Gastroesophageal sphincter (tissue), 3 donors: ENCODE data around the gene GSDMA.

Experiments
- POLR2A ChIP-seq, 2 donors: fragments of 450-650 bp; IDR thresholded peaks; one replicate each; pipeline ENCODE4 v1.6.1; 2017; ENCODE audit warnings: antibody characterized with exemption in 2 of 2, mild to moderate bottlenecking in 2 of 2, moderate library complexity in 1 of 2
- POLR2AphosphoS5 ChIP-seq: sonication (generic); formaldehyde crosslinking; IDR thresholded peaks from one replicate; pipeline ENCODE4 v1.6.1; 2017; ENCODE audit warnings: antibody characterized with exemption
- TF ChIP-seq, protein P1 (sequence below), 4 experiments: fragments of 200-600 bp in 2 of 4; fragments of 450-650 bp in 2 of 4; sonication (generic) in 1 of 4; IDR thresholded peaks; one replicate each; pipeline ENCODE4 v1.5.1; 2017 to 2019; ENCODE audit warnings: antibody characterized with exemption in 4 of 4, mild to moderate bottlenecking in 2 of 4, moderate library complexity in 2 of 4

DNA sequence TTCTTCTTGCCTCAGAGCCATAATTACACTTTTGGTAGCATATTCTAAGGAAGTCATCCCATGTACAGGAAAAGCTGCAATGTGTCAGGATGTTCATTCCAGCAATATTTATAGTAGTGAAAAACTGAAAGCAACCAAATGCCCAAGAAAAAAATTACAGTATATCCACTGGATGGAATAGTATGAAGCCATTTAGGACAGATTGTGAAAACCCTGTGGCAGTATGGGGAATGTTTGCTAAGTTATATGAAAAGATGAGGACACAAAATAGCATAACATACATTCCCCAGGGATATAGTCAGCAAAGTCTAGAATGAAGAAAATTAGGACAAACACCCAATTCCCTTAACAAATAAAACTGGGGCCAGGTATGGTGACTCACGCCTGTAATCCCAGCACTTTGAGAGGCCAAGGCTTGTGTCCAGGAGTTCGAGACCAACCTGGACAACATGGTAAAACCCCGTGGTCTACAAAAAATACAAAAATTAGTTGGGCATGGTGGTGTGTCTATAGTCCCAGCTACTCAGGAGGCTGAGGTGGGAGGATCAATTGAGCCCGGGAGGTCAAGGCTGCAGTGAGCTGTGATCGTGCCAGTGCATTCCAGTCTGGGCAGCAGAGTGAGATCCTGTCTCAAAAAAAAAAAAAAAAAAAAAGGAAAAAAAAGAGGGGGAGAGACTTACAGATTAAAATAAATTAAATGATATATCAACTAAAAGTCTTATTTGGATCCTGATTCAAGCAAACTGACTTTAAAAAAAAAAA lies 33.0 kb upstream of the GSDMA start:
- TF ChIP-seq, protein P1, sequence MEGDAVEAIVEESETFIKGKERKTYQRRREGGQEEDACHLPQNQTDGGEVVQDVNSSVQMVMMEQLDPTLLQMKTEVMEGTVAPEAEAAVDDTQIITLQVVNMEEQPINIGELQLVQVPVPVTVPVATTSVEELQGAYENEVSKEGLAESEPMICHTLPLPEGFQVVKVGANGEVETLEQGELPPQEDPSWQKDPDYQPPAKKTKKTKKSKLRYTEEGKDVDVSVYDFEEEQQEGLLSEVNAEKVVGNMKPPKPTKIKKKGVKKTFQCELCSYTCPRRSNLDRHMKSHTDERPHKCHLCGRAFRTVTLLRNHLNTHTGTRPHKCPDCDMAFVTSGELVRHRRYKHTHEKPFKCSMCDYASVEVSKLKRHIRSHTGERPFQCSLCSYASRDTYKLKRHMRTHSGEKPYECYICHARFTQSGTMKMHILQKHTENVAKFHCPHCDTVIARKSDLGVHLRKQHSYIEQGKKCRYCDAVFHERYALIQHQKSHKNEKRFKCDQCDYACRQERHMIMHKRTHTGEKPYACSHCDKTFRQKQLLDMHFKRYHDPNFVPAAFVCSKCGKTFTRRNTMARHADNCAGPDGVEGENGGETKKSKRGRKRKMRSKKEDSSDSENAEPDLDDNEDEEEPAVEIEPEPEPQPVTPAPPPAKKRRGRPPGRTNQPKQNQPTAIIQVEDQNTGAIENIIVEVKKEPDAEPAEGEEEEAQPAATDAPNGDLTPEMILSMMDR (IDR thresholded peaks at IDR 0.05): no peak
- TF ChIP-seq POLR2AphosphoS5: no peak
- TF ChIP-seq POLR2A (IDR thresholded peaks at IDR 0.05): no peak
